Caco-2 (cell line): ENCODE measurements around the gene IQSEC1. TPM values are rescaled to one million over a fixed set of nuclear protein-coding genes. Genes with fewer than 3 reads are reported as not detected.

Source experiments
- BruUV-seq: library from RNA; stranded (reverse); fragments of 400-500 nt; replicated peaks from 2 replicates; lab custom pipeline; 2021; lab: Mats Ljungman, UMichigan
- CTCF ChIA-PET: fragments of 300-600 bp; sonication (Branson Sonifier 250); formaldehyde crosslinking; loops from one replicate; lab custom pipeline; 2022; ENCODE audit warnings: antibody characterized with exemption; lab: Charles Lee
- POLR2A ChIA-PET: fragments of 300-600 bp; sonication (Branson Sonifier 250); formaldehyde crosslinking; loops from one replicate; lab custom pipeline; 2022; ENCODE audit warnings: antibody characterized with exemption; lab: Charles Lee
- DNase-seq, 2 experiments: peaks; one replicate each; pipeline versions ENCODE4 v3.0.0 to v3.0.0-alpha.2; 2020 to 2022
- H3K27me3 ChIP-seq: replicated peaks from 2 replicates; pipeline ENCODE4 v1.6.0; 2011; ENCODE audit warnings: low read length; ENCODE audit not compliant: control insufficient read depth, insufficient read depth
- H3K36me3 ChIP-seq: 2 replicates; pipeline ENCODE4 v1.5.1; 2011; ENCODE audit warnings: low read length; ENCODE audit not compliant: control insufficient read depth, insufficient read depth
- H3K4me1 ChIP-seq: fragments of 250-450 bp; sonication (Bioruptor Pico); 2 replicates; pipeline ENCODE4 v1.5.1; 2020; ENCODE audit warnings: mild to moderate bottlenecking
- H3K4me3 ChIP-seq: 2 replicates; pipeline ENCODE4 v1.5.1; 2011; ENCODE audit warnings: low read depth, mild to moderate bottlenecking, control low read depth, low read length
- H3K9me3 ChIP-seq: fragments of 250-450 bp; sonication (Bioruptor Pico); 2 replicates; pipeline ENCODE4 v1.5.1; 2020; ENCODE audit warnings: mild to moderate bottlenecking, moderate library complexity
- H3K27ac Mint-ChIP-seq: one replicate; pipeline ENCODE4 v1.8.0; 2022; ENCODE audit warnings: mixed read lengths; ENCODE audit not compliant: unreplicated experiment
- H3K27me3 Mint-ChIP-seq: one replicate; pipeline ENCODE4 v1.8.0; 2022; ENCODE audit warnings: mixed read lengths; ENCODE audit not compliant: insufficient read depth, unreplicated experiment
- H3K36me3 Mint-ChIP-seq: one replicate; pipeline ENCODE4 v1.8.0; 2022; ENCODE audit warnings: mild to moderate bottlenecking, mixed read lengths; ENCODE audit not compliant: insufficient read depth, unreplicated experiment
- H3K4me1 Mint-ChIP-seq: one replicate; pipeline ENCODE4 v1.8.0; 2022; ENCODE audit warnings: low read depth, mixed read lengths; ENCODE audit not compliant: unreplicated experiment
- H3K4me3 Mint-ChIP-seq: one replicate; pipeline ENCODE4 v1.8.0; 2022; ENCODE audit warnings: mild to moderate bottlenecking, moderate library complexity, mixed read lengths; ENCODE audit not compliant: unreplicated experiment
- H3K9me3 Mint-ChIP-seq: one replicate; pipeline ENCODE4 v1.8.0; 2022; ENCODE audit warnings: mixed read lengths; ENCODE audit not compliant: unreplicated experiment
- CTCF ChIP-seq, 2 experiments: fragments of 200-600 bp in 1 of 2; IDR thresholded peaks; 1 replicate in 1 of 2; 2 replicates in 1 of 2; pipeline versions ENCODE4 v1.5.1 to v1.8.0; 2011 to 2022; ENCODE audit warnings: antibody characterized with exemption in 1 of 2, control low read depth in 1 of 2, inconsistent platforms in 1 of 2, low read depth in 1 of 2, low read length in 1 of 2, mild to moderate bottlenecking in 1 of 2, moderate library complexity in 1 of 2; ENCODE audit not compliant: insufficient read depth in 1 of 2, severe bottlenecking in 1 of 2, unreplicated experiment in 1 of 2
- intact Hi-C: fragments of 100-400 bp; cut with micrococcal nuclease; formaldehyde crosslinking; loops from one replicate; pipeline ENCODE4 v1.10.0; 2022; ENCODE audit not compliant: unreplicated experiment
- total RNA-seq: library from RNA; stranded (reverse); gene quantifications from 2 replicates; pipeline ENCODE4 v1.2.3, GENCODE V29; 2022

Gene IQSEC1
- total RNA-seq, 1 experiment from 2014 or later: 40.0 TPM

- no peak for TF ChIP-seq CTCF (IDR thresholded peaks at IDR 0.05; ENCODE audit: insufficient read depth in 1 of 2, low read depth in 1 of 2, low read length in 1 of 2, severe bottlenecking in 1 of 2, unreplicated experiment in 1 of 2)
- DNase-seq: no peak
- Mint-ChIP-seq H3K36me3 (no peaks in the 10 kb centered on the region), H3K4me1 (no peaks in the 10 kb centered on the region), H3K27me3 (no peaks in the 10 kb centered on the region), H3K9me3 (no peaks in the 10 kb centered on the region), H3K4me3 (no peak overlapping the region), H3K27ac (no peak overlapping the region)
- intact Hi-C loops: no loop called here
- H3K27me3 ChIP-seq: no peaks in the 10 kb centered on the region
- ChIA-PET POLR2A (no interaction called here), CTCF (no interaction called here)
- BruUV-seq: no TSS peak
- no peaks in the 10 kb centered on the region for H3K9me3 ChIP-seq
- no peaks in the 10 kb centered on the region for H3K4me1 ChIP-seq
- peaks cover 1% of the 10 kb centered on the region; the same call in 1 of the 2 replicates for H3K36me3 ChIP-seq
- H3K4me3 ChIP-seq: no peak overlapping the region
Measured at GRCh38 chr3:12926660-12927059, 146.6 kb downstream of the IQSEC1 start.

GRCh38 chr3:12925648-12926047 lies 147.6 kb downstream of the IQSEC1 start:
- no peaks in the 10 kb centered on the region for H3K4me1 Mint-ChIP-seq
- Histone ChIP-seq H3K9me3 (no peaks in the 10 kb centered on the region), H3K36me3 (peaks cover 1% of the 10 kb centered on the region; the same call in 1 of the 2 replicates), H3K4me3 (no peak overlapping the region), H3K27me3 (no peaks in the 10 kb centered on the region), H3K4me1 (no peaks in the 10 kb centered on the region)
- H3K36me3 Mint-ChIP-seq: no peaks in the 10 kb centered on the region
- ChIA-PET POLR2A (no interaction called here), CTCF (no interaction called here)
- no peaks in the 10 kb centered on the region for H3K9me3 Mint-ChIP-seq
- TF ChIP-seq CTCF (IDR thresholded peaks at IDR 0.05; ENCODE audit: insufficient read depth in 1 of 2, low read depth in 1 of 2, low read length in 1 of 2, severe bottlenecking in 1 of 2, unreplicated experiment in 1 of 2): no peak
- H3K27ac Mint-ChIP-seq: no peak overlapping the region
- H3K4me3 Mint-ChIP-seq: no peak overlapping the region
- BruUV-seq: no TSS peak
- H3K27me3 Mint-ChIP-seq: no peaks in the 10 kb centered on the region
- intact Hi-C loops: no loop called here
- DNase-seq: no peak

GRCh38 chr3:12924437-12924836 lies 148.8 kb downstream of the IQSEC1 start:
- Histone ChIP-seq H3K27me3 (no peaks in the 10 kb centered on the region), H3K4me3 (no peak overlapping the region), H3K9me3 (no peaks in the 10 kb centered on the region), H3K36me3 (peaks cover 1% of the 10 kb centered on the region; the same call in 1 of the 2 replicates), H3K4me1 (no peaks in the 10 kb centered on the region)
- Mint-ChIP-seq H3K9me3 (no peaks in the 10 kb centered on the region), H3K36me3 (no peaks in the 10 kb centered on the region), H3K27ac (no peak overlapping the region), H3K4me1 (no peaks in the 10 kb centered on the region), H3K4me3 (no peak overlapping the region), H3K27me3 (no peaks in the 10 kb centered on the region)
- TF ChIP-seq CTCF (IDR thresholded peaks at IDR 0.05; ENCODE audit: insufficient read depth in 1 of 2, low read depth in 1 of 2, low read length in 1 of 2, severe bottlenecking in 1 of 2, unreplicated experiment in 1 of 2): no peak
- DNase-seq: no peak
- ChIA-PET POLR2A (no interaction called here), CTCF (no interaction called here)
- no TSS peak for BruUV-seq
- intact Hi-C loops: loop anchor here (5.0 kb wide), 1 partner anchor 58 kb away; no protein-coding TSS in a partner anchor
